K562 (cell line): Measurements from ENCODE around the gene ATP6V0A1. TPM values are rescaled to one million over a fixed set of nuclear protein-coding genes. Genes with fewer than 3 reads are reported as not detected.

Experiments
- TAF9B ChIP-seq: fragments of 450-650 bp; IDR thresholded peaks from 2 replicates; pipeline ENCODE4 v1.6.1; 2018; ENCODE audit warnings: mild to moderate bottlenecking; ENCODE audit not compliant: partially characterized antibody
- ZNF75A ChIP-seq: fragments of 450-650 bp; formaldehyde crosslinking; IDR thresholded peaks from 2 replicates; pipeline ENCODE4 v1.4.0; 2020; ENCODE audit warnings: mild to moderate bottlenecking
- ZNF76 ChIP-seq: fragments of 250-450 bp; sonication (Bioruptor Pico); IDR thresholded peaks from 2 replicates; pipeline ENCODE4 v1.4.0; 2020; ENCODE audit warnings: mild to moderate bottlenecking, moderate library complexity, borderline replicate concordance
- polyA plus RNA-seq, 8 experiments: library from polyadenylated mRNA; depleted of rRNA in 4 of 8; stranded (reverse) in 5 of 8; unstranded in 3 of 8; fragments of >200 nt; fragmentation: Nextera tagmentation in 2 of 8; fragmentation: Illumina TruSeq in 1 of 8; extraction: Ambion mirVana in 2 of 8; extraction: Trizol in 1 of 8; gene quantifications; 2 replicates each; pipeline versions ENCODE4 v1.2.1 to v1.2.3, GENCODE V29; 2011 to 2014; ENCODE audit warnings: inconsistent platforms in 1 of 8, missing spikeins in 1 of 8
- total RNA-seq, 7 experiments: library from RNA; depleted of rRNA in 6 of 7; stranded (reverse); fragments of >200 nt in 6 of 7; fragmentation: Illumina TruSeq in 2 of 7; extraction: Trizol in 2 of 7; gene quantifications; 2 replicates each; pipeline versions ENCODE4 v1.2.1 to v1.2.3, GENCODE V29; 2011 to 2021; ENCODE audit warnings: low replicate concordance in 1 of 7
- TF ChIP-seq, protein P1 (sequence below): fragments of 200-600 bp; sonication (generic); IDR thresholded peaks from one replicate; pipeline ENCODE4 v1.6.1; 2012; ENCODE audit warnings: mild to moderate bottlenecking, low read depth, low read length, inconsistent platforms
- TF ChIP-seq, protein P2 (sequence below): fragments of 250-450 bp; sonication (Bioruptor Pico); IDR thresholded peaks from 2 replicates; pipeline ENCODE4 v1.8.0; 2022; ENCODE audit warnings: moderate library complexity, mild to moderate bottlenecking, inconsistent platforms

Gene ATP6V0A1
- total and polyA plus RNA-seq, 9 of the 15 experiments (the other 6 are each of a cell fraction or from before 2014, with no cell fraction given), result 11.8 to 158 (median 75.5) TPM

DNA sequence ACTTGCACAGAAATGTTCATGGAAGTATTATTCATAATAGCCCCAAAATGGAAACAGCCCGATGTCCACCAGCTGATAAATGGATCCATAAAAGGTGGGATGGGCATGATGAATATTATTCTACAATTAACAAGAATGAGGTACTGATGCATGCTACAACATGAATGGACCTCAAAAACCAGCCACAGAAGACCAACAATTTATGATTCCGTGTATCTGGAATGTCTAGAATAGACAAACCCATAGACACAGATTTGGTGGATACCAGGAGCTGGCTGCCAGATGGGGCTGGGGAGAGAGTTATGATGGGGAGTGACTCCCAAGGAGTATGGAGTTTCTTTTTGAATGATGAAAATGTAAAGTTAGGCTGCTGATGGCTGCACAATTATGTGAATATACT is 66.5 kb downstream of the ATP6V0A1 start (continued):
- TF ChIP-seq, protein P1, sequence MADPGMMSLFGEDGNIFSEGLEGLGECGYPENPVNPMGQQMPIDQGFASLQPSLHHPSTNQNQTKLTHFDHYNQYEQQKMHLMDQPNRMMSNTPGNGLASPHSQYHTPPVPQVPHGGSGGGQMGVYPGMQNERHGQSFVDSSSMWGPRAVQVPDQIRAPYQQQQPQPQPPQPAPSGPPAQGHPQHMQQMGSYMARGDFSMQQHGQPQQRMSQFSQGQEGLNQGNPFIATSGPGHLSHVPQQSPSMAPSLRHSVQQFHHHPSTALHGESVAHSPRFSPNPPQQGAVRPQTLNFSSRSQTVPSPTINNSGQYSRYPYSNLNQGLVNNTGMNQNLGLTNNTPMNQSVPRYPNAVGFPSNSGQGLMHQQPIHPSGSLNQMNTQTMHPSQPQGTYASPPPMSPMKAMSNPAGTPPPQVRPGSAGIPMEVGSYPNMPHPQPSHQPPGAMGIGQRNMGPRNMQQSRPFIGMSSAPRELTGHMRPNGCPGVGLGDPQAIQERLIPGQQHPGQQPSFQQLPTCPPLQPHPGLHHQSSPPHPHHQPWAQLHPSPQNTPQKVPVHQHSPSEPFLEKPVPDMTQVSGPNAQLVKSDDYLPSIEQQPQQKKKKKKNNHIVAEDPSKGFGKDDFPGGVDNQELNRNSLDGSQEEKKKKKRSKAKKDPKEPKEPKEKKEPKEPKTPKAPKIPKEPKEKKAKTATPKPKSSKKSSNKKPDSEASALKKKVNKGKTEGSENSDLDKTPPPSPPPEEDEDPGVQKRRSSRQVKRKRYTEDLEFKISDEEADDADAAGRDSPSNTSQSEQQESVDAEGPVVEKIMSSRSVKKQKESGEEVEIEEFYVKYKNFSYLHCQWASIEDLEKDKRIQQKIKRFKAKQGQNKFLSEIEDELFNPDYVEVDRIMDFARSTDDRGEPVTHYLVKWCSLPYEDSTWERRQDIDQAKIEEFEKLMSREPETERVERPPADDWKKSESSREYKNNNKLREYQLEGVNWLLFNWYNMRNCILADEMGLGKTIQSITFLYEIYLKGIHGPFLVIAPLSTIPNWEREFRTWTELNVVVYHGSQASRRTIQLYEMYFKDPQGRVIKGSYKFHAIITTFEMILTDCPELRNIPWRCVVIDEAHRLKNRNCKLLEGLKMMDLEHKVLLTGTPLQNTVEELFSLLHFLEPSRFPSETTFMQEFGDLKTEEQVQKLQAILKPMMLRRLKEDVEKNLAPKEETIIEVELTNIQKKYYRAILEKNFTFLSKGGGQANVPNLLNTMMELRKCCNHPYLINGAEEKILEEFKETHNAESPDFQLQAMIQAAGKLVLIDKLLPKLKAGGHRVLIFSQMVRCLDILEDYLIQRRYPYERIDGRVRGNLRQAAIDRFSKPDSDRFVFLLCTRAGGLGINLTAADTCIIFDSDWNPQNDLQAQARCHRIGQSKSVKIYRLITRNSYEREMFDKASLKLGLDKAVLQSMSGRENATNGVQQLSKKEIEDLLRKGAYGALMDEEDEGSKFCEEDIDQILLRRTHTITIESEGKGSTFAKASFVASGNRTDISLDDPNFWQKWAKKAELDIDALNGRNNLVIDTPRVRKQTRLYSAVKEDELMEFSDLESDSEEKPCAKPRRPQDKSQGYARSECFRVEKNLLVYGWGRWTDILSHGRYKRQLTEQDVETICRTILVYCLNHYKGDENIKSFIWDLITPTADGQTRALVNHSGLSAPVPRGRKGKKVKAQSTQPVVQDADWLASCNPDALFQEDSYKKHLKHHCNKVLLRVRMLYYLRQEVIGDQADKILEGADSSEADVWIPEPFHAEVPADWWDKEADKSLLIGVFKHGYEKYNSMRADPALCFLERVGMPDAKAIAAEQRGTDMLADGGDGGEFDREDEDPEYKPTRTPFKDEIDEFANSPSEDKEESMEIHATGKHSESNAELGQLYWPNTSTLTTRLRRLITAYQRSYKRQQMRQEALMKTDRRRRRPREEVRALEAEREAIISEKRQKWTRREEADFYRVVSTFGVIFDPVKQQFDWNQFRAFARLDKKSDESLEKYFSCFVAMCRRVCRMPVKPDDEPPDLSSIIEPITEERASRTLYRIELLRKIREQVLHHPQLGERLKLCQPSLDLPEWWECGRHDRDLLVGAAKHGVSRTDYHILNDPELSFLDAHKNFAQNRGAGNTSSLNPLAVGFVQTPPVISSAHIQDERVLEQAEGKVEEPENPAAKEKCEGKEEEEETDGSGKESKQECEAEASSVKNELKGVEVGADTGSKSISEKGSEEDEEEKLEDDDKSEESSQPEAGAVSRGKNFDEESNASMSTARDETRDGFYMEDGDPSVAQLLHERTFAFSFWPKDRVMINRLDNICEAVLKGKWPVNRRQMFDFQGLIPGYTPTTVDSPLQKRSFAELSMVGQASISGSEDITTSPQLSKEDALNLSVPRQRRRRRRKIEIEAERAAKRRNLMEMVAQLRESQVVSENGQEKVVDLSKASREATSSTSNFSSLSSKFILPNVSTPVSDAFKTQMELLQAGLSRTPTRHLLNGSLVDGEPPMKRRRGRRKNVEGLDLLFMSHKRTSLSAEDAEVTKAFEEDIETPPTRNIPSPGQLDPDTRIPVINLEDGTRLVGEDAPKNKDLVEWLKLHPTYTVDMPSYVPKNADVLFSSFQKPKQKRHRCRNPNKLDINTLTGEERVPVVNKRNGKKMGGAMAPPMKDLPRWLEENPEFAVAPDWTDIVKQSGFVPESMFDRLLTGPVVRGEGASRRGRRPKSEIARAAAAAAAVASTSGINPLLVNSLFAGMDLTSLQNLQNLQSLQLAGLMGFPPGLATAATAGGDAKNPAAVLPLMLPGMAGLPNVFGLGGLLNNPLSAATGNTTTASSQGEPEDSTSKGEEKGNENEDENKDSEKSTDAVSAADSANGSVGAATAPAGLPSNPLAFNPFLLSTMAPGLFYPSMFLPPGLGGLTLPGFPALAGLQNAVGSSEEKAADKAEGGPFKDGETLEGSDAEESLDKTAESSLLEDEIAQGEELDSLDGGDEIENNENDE, result no peak
- TF ChIP-seq, protein P2, sequence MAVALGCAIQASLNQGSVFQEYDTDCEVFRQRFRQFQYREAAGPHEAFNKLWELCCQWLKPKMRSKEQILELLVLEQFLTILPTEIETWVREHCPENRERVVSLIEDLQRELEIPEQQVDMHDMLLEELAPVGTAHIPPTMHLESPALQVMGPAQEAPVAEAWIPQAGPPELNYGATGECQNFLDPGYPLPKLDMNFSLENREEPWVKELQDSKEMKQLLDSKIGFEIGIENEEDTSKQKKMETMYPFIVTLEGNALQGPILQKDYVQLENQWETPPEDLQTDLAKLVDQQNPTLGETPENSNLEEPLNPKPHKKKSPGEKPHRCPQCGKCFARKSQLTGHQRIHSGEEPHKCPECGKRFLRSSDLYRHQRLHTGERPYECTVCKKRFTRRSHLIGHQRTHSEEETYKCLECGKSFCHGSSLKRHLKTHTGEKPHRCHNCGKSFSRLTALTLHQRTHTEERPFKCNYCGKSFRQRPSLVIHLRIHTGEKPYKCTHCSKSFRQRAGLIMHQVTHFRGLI, result no peak
- no peak for TF ChIP-seq TAF9B
- TF ChIP-seq ZNF76, result no peak
- TF ChIP-seq ZNF75A (CRISPR knock-in tag), result no peak
- TF ChIP-seq, all 486 proteins: peak for 0
